Inferior parietal cortex (tissue), 1 donor: ENCODE results near the gene STXBP1.
"Not testable (repeated sequence)": the region's sequence is repeated elsewhere in the genome, so short reads cannot be mapped to it uniquely, and the experiment has no call there.

Experiments
- DNase-seq: peaks from one replicate; pipeline ENCODE4 v3.0.0-alpha.2; 2016; ENCODE audit errors: extremely low spot score

STXBP1 gene

GRCh38 chr9:127621339-127621970, 9.4 kb downstream of the STXBP1 start:
- not testable (repeated sequence) for DNase-seq

- DNase-seq = no peak
Measured at GRCh38 chr9:127626752-127627493, 14.8 kb downstream of the STXBP1 start.

GRCh38 chr9:127627494-127627855, 15.4 kb downstream of the STXBP1 start:
- no peak for DNase-seq

GRCh38 chr9:127628758-127629467, 16.8 kb downstream of the STXBP1 start:
- no peak for DNase-seq

- DNase-seq = no peak
Measured at GRCh38 chr9:127629468-127630081, 17.5 kb downstream of the STXBP1 start.

GRCh38 chr9:127633216-127633862, 21.3 kb downstream of the STXBP1 start:
- DNase-seq = no peak

- DNase-seq = no peak
Measured at GRCh38 chr9:127634021-127634420, 21.9 kb downstream of the STXBP1 start.

- no peak for DNase-seq
Measured at GRCh38 chr9:127634698-127635097, 22.6 kb downstream of the STXBP1 start.

GRCh38 chr9:127635201-127635735, 23.2 kb downstream of the STXBP1 start:
- DNase-seq = peak; percentile 41

GRCh38 chr9:127637322-127637847, 25.3 kb downstream of the STXBP1 start:
- no peak for DNase-seq

GRCh38 chr9:127640908-127641545, 28.9 kb downstream of the STXBP1 start:
- DNase-seq = no peak

GRCh38 chr9:127642082-127642740, 30.1 kb downstream of the STXBP1 start:
- no peak for DNase-seq

- no peak for DNase-seq
Measured at GRCh38 chr9:127644146-127644827, 32.2 kb downstream of the STXBP1 start.

- no peak for DNase-seq
Measured at GRCh38 chr9:127644943-127645342, 32.9 kb downstream of the STXBP1 start.

- DNase-seq = no peak
Measured at GRCh38 chr9:127647451-127647850, 35.4 kb downstream of the STXBP1 start.

GRCh38 chr9:127650518-127650917, 38.4 kb downstream of the STXBP1 start:
- DNase-seq = no peak

GRCh38 chr9:127651697-127652610, 39.9 kb downstream of the STXBP1 start:
- no peak for DNase-seq

- no peak for DNase-seq
Measured at GRCh38 chr9:127652733-127653132, 40.7 kb downstream of the STXBP1 start.

GRCh38 chr9:127654619-127655018, 42.5 kb downstream of the STXBP1 start:
- DNase-seq = no peak
